ENCODE results near the gene TPCN2. TPM values are rescaled to one million over a fixed set of nuclear protein-coding genes. Genes with fewer than 3 reads are reported as not detected.

The TPCN2 gene
- total and polyA plus RNA-seq, 9 of the 15 experiments (the other 6 are each of a cell fraction or from before 2014, with no cell fraction given): 0.66 to 10.2 (median 4.6) TPM

- no peak for TF ChIP-seq TEAD4 (IDR thresholded peaks at IDR 0.05; ENCODE audit: low read length)
- no peak for TF ChIP-seq TEAD4 (CRISPR knock-in tag; IDR thresholded peaks at IDR 0.05; ENCODE audit: borderline replicate concordance)
- no peak for TF ChIP-seq BRF2 (IDR thresholded peaks at IDR 0.05; ENCODE audit: borderline replicate concordance, insufficient read depth, insufficient read length)
These were observed 65.1 kb downstream of the TPCN2 start (continued) for GRCh38 chr11:69113646-69114340.

GRCh38 chr11:69114362-69114761 lies 65.6 kb downstream of the TPCN2 start:
- intact Hi-C loops (cut with micrococcal nuclease) (no loop called here), in situ Hi-C loops (cut with MboI) (no loop called here)
- peaks cover 13% of the 10 kb centered on the region; the same call in 1 of the 2 replicates for H4K20me1 ChIP-seq (replicated peaks; ENCODE audit: control insufficient read depth, insufficient read depth, low read length)
- H3K9me3 ChIP-seq (replicated peaks; ENCODE audit: control insufficient read depth, insufficient read depth, low read depth, low read length): peaks cover 3% of the 10 kb centered on the region; the same call in 1 of the 2 replicates
- H3K4me2 ChIP-seq (ENCODE audit: insufficient read depth, low read length): no peak overlapping the region
- no peaks in the 10 kb centered on the region for H3K9me1 ChIP-seq (ENCODE audit: control insufficient read depth, insufficient read depth, low read length)
- BruUV-seq (replicated peaks): no TSS peak
- H3K79me2 ChIP-seq (ENCODE audit: control insufficient read depth, insufficient read depth, low read length): no peaks in the 10 kb centered on the region
- DNase-seq (ENCODE audit: extremely low read depth in 1 of 4, low spot score in 3 of 4) (no peak), ATAC-seq (no peak), FAIRE-seq (no peak)
- CTCF ChIA-PET (ENCODE audit: low intra/inter-chr PET ratio): no interaction called here
- WGBS (ENCODE audit: insufficient coverage, low coverage, missing lambda C conversion rate): 21% methylated on average over 6 of the region's 6 CpGs
- POLR2A ChIA-PET: interaction anchor here (0.8 to 1.0 kb wide), 2 partner anchors 9 to 444 kb away, joined by 3 to 5 read pairs; no protein-coding TSS in a partner anchor
- H3K4me3 ChIP-seq: no peak overlapping the region
- no peaks in the 10 kb centered on the region for H3K36me3 ChIP-seq (ENCODE audit: control insufficient read depth, insufficient read depth, low read length)
- H3K27ac ChIP-seq (ENCODE audit: extremely low read depth, low read depth, low read length): no peak overlapping the region
- peaks cover 0 to 13% of the 10 kb centered on the region in 2 experiments; a peak in 2 of 5 replicates for H3K4me1 ChIP-seq (replicated peaks in 1 of 2; ENCODE audit: control insufficient read depth in 2 of 2, insufficient read depth in 2 of 2, low read length in 2 of 2)
- H3K9ac ChIP-seq (ENCODE audit: insufficient read depth in 1 of 2, low read depth in 2 of 2, low read length in 2 of 2): no peak overlapping the region
- TF ChIP-seq UBTF (IDR thresholded peaks at IDR 0.05; ENCODE audit: borderline replicate concordance in 1 of 2, low read depth in 2 of 2, low read length in 2 of 2): no peak
- TF ChIP-seq MCM2 (IDR thresholded peaks at IDR 0.05; ENCODE audit: low read depth): no peak
- TF ChIP-seq ZBTB34 (CRISPR knock-in tag; IDR thresholded peaks at IDR 0.05): no peak
- no peak for TF ChIP-seq TAF1 (IDR thresholded peaks at IDR 0.05; ENCODE audit: control insufficient read depth, extremely low read depth, insufficient read depth, low read length, severe bottlenecking)
- TF ChIP-seq NR2C2 (CRISPR knock-in tag; IDR thresholded peaks at IDR 0.05): no peak
- TF ChIP-seq NR2C2 (tag; IDR thresholded peaks at IDR 0.05): no peak
- no peak for TF ChIP-seq NCOA2 (IDR thresholded peaks at IDR 0.05; ENCODE audit: partially characterized antibody in 2 of 2)
- peaks cover 38 to 71% of the 10 kb centered on the region in 2 experiments for H3K27me3 ChIP-seq (ENCODE audit: control insufficient read depth in 2 of 2, insufficient read depth in 2 of 2, low read length in 2 of 2)
- no peak overlapping the region for H2AFZ ChIP-seq (ENCODE audit: low read depth, low read length)

Data from K562 (cell line).